HCT116 (cell line): ENCODE data around the gene DNAJC5. TPM values are rescaled to one million over a fixed set of nuclear protein-coding genes. Genes with fewer than 3 reads are reported as not detected.
"Not testable (repeated sequence)": the region's sequence is repeated elsewhere in the genome, so short reads cannot be mapped to it uniquely, and the experiment has no call there.

ENCODE experiments used
- ATAC-seq: fragments of 200-7000 bp; cut with Tn5 transposase; 2 replicates; pipeline ENCODE4 v1.9.1; 2020; ENCODE audit warnings: mild to moderate bottlenecking, moderate library complexity
- BruUV-seq: library from RNA; stranded (reverse); fragments of 400-500 nt; replicated peaks from 2 replicates; lab custom pipeline; 2021; lab: Mats Ljungman, UMichigan
- CTCF ChIA-PET: fragments of 300-600 bp; sonication (Branson Sonifier 250); formaldehyde crosslinking; loops from one replicate; lab custom pipeline; 2021; ENCODE audit warnings: antibody characterized with exemption; lab: Charles Lee
- POLR2A ChIA-PET: fragments of 300-600, 350-600 bp; sonication (Branson Sonifier 250); formaldehyde crosslinking; loops from one replicate; lab custom pipeline; 2021; ENCODE audit warnings: antibody characterized with exemption; lab: Charles Lee
- RAD21 ChIA-PET, 2 experiments: fragments of 300-600 bp; sonication (Branson Sonifier 250); formaldehyde crosslinking; loops; one replicate each; lab custom pipeline; 2023; ENCODE audit warnings: low total read pairs in 2 of 2; ENCODE audit not compliant: uncharacterized antibody in 2 of 2, unreplicated experiment in 2 of 2, low non-redundant PET in 1 of 2; lab: Charles Lee
- DNase-seq: peaks from one replicate; pipeline ENCODE4 v3.0.0-alpha.2; 2010; ENCODE audit warnings: low read depth, low spot score
- H2AFZ ChIP-seq: fragments of 200-600 bp; shearing (Covaris generic), sonication (generic); 2 replicates; pipeline ENCODE4 v1.6.1; 2017; ENCODE audit warnings: low read depth, mixed run types, mixed read lengths, antibody characterized with exemption, low read length; ENCODE audit not compliant: poor library complexity, severe bottlenecking
- H3K27ac ChIP-seq: 2 replicates; pipeline ENCODE4 v1.5.1; 2012; ENCODE audit warnings: low read depth, low read length
- H3K27me3 ChIP-seq: fragments of 200-600 bp; sonication (generic); 2 replicates; pipeline ENCODE4 v1.6.1; 2016; ENCODE audit warnings: mixed run types, low read length, mixed read lengths; ENCODE audit not compliant: insufficient read depth
- H3K36me3 ChIP-seq, 2 experiments: fragments of 200-500 bp in 1 of 2; fragments of 200-600 bp in 1 of 2; sonication (Bioruptor generic) in 1 of 2; sonication (generic) in 1 of 2; 2 replicates each; pipeline versions ENCODE4 v1.5.1 to v1.6.1; 2014 to 2016; ENCODE audit warnings: low read length in 2 of 2, inconsistent platforms in 1 of 2, mixed read lengths in 1 of 2, mixed run types in 1 of 2; ENCODE audit not compliant: insufficient read depth in 2 of 2, control insufficient read depth in 1 of 2
- H3K4me1 ChIP-seq, 2 experiments: fragments of 200-600 bp in 1 of 2; sonication (generic) in 1 of 2; 2 replicates each; pipeline versions ENCODE4 v1.5.1 to v1.6.1; 2012 to 2017; ENCODE audit warnings: low read length in 2 of 2, inconsistent platforms in 1 of 2, mild to moderate bottlenecking in 1 of 2, mixed read lengths in 1 of 2, mixed run types in 1 of 2, moderate library complexity in 1 of 2; ENCODE audit not compliant: insufficient read depth in 2 of 2, control insufficient read depth in 1 of 2
- H3K4me2 ChIP-seq: fragments of 200-600 bp; sonication (generic); 2 replicates; pipeline ENCODE4 v1.6.1; 2017; ENCODE audit warnings: mixed run types, low read length, mixed read lengths
- H3K4me3 ChIP-seq, 2 experiments: fragments of 200-600 bp in 1 of 2; sonication (generic) in 1 of 2; replicated peaks in 1 of 2; 2 replicates each; pipeline ENCODE4 v1.5.1; 2011 to 2016; ENCODE audit warnings: low read length in 2 of 2, control low read depth in 1 of 2, low read depth in 1 of 2, mild to moderate bottlenecking in 1 of 2, mixed read lengths in 1 of 2, mixed run types in 1 of 2
- H3K79me2 ChIP-seq: fragments of 200-600 bp; sonication (generic); 2 replicates; pipeline ENCODE4 v1.6.1; 2017; ENCODE audit warnings: mild to moderate bottlenecking, mixed run types, low read length, moderate library complexity, mixed read lengths; ENCODE audit not compliant: insufficient read depth
- H3K9ac ChIP-seq: fragments of 200-600 bp; sonication (generic); 2 replicates; pipeline ENCODE4 v1.6.1; 2016; ENCODE audit warnings: low read length, mixed read lengths
- H3K9me2 ChIP-seq: fragments of 200-600 bp; sonication (generic), shearing (Covaris generic); 2 replicates; pipeline ENCODE4 v1.6.1; 2017; ENCODE audit warnings: mixed run types, mild to moderate bottlenecking, moderate library complexity; ENCODE audit not compliant: insufficient read depth
- H3K9me3 ChIP-seq, 2 experiments: fragments of 200-500 bp in 1 of 2; fragments of 200-600 bp in 1 of 2; sonication (Bioruptor generic) in 1 of 2; sonication (generic) in 1 of 2; 2 replicates each; pipeline ENCODE4 v1.6.1; 2014 to 2017; ENCODE audit warnings: low read length in 2 of 2, mixed read lengths in 2 of 2, inconsistent platforms in 1 of 2, low read depth in 1 of 2, mild to moderate bottlenecking in 1 of 2, mixed run types in 1 of 2, moderate library complexity in 1 of 2; ENCODE audit not compliant: control insufficient read depth in 1 of 2, insufficient read depth in 1 of 2
- H4K20me1 ChIP-seq: fragments of 200-600 bp; sonication (generic), shearing (Covaris generic); 2 replicates; pipeline ENCODE4 v1.6.1; 2017; ENCODE audit warnings: mixed run types, mild to moderate bottlenecking, moderate library complexity; ENCODE audit not compliant: insufficient read depth
- EZH2 ChIP-seq: fragments of 200-600 bp; sonication (generic); IDR thresholded peaks from 2 replicates; pipeline ENCODE4 v1.6.1; 2017; ENCODE audit warnings: antibody characterized with exemption, mixed run types
- EZH2phosphoT487 ChIP-seq: fragments of 200-600 bp; IDR thresholded peaks from 2 replicates; pipeline ENCODE4 v1.6.1; 2018; ENCODE audit warnings: antibody characterized with exemption, borderline replicate concordance
- FOSL1 ChIP-seq: IDR thresholded peaks from 2 replicates; pipeline ENCODE4 v1.6.1; 2012; ENCODE audit warnings: low read depth
- JUND ChIP-seq: IDR thresholded peaks from 2 replicates; pipeline ENCODE4 v1.6.1; 2012
- SP1 ChIP-seq: IDR thresholded peaks from 2 replicates; pipeline ENCODE4 v1.6.1; 2012; ENCODE audit warnings: low read depth
- YY1 ChIP-seq: IDR thresholded peaks from 2 replicates; pipeline ENCODE4 v1.6.1; 2011; ENCODE audit warnings: low read length, low read depth, moderate library complexity, mild to moderate bottlenecking; ENCODE audit not compliant: insufficient replicate concordance; ENCODE audit errors: extremely low read depth
- intact Hi-C: fragments of 100-400 bp; cut with micrococcal nuclease; formaldehyde crosslinking; loops from 2 replicates; pipeline ENCODE4 v1.10.0; 2022
- total RNA-seq: library from RNA; stranded (reverse); gene quantifications from one replicate; pipeline ENCODE4 v1.2.1, GENCODE V29; 2021; ENCODE audit not compliant: unreplicated experiment
- TF ChIP-seq, protein P1 (sequence below): IDR thresholded peaks from 2 replicates; pipeline ENCODE4 v1.6.1; 2012; ENCODE audit warnings: low read depth

The DNAJC5 gene
- total RNA-seq, 1 experiment from 2014 or later = 38.3 TPM

DNA sequence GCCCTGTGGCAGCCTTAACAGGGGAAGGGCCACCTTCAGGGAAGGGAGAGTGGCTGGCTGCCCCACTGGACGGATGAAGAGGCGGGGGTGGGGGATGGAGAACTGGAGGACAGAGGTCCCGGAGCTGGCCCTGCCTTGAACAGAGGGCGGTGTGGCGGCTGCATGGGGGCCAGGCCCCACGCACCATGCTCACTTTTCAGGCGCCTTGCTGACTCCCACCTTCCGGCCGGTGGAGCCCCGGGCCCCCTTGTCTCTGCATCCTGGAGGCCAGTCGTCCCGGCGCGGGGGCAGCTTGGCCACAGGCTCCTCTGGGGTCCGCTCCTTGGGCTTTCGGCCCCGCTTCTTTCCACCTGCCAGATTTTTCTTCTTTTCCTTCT lies 64.8 kb downstream of the DNAJC5 start:
- intact Hi-C loops = loop anchor here (5.0 kb wide), 1 partner anchor 262 kb away; the partner anchor contains the start of gene TNFRSF6B
- Histone ChIP-seq H3K4me2 (no peak overlapping the region), H2AFZ (no peak overlapping the region), H3K9me3 (no peaks in the 10 kb centered on the region), H3K79me2 (peaks cover 15% of the 10 kb centered on the region), H3K36me3 (no peaks in the 10 kb centered on the region; a peak in 2 of 4 replicates), H3K4me3 (no peak overlapping the region), H4K20me1 (no peaks in the 10 kb centered on the region), H3K4me1 (peaks cover 12 to 35% of the 10 kb centered on the region in 2 experiments; a peak in 3 of 4 replicates), H3K27ac (no peak overlapping the region), H3K27me3 (no peaks in the 10 kb centered on the region), H3K9ac (no peak overlapping the region), H3K9me2 (no peaks in the 10 kb centered on the region)
- no peak for ATAC-seq
- no TSS peak for BruUV-seq
- ChIA-PET POLR2A (no interaction called here), CTCF (no interaction called here), RAD21 (no interaction called here)
- TF ChIP-seq FOSL1 (no peak), JUND (no peak), YY1 (no peak), EZH2 (no peak), EZH2phosphoT487 (no peak), SP1 (no peak)
- TF ChIP-seq, protein P1, sequence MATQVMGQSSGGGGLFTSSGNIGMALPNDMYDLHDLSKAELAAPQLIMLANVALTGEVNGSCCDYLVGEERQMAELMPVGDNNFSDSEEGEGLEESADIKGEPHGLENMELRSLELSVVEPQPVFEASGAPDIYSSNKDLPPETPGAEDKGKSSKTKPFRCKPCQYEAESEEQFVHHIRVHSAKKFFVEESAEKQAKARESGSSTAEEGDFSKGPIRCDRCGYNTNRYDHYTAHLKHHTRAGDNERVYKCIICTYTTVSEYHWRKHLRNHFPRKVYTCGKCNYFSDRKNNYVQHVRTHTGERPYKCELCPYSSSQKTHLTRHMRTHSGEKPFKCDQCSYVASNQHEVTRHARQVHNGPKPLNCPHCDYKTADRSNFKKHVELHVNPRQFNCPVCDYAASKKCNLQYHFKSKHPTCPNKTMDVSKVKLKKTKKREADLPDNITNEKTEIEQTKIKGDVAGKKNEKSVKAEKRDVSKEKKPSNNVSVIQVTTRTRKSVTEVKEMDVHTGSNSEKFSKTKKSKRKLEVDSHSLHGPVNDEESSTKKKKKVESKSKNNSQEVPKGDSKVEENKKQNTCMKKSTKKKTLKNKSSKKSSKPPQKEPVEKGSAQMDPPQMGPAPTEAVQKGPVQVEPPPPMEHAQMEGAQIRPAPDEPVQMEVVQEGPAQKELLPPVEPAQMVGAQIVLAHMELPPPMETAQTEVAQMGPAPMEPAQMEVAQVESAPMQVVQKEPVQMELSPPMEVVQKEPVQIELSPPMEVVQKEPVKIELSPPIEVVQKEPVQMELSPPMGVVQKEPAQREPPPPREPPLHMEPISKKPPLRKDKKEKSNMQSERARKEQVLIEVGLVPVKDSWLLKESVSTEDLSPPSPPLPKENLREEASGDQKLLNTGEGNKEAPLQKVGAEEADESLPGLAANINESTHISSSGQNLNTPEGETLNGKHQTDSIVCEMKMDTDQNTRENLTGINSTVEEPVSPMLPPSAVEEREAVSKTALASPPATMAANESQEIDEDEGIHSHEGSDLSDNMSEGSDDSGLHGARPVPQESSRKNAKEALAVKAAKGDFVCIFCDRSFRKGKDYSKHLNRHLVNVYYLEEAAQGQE = no peak
- no peak for DNase-seq

- RAD21 ChIA-PET, intact Hi-C loops, H4K20me1 ChIP-seq, H3K27ac ChIP-seq, H2AFZ ChIP-seq, BruUV-seq, H3K4me3 ChIP-seq, POLR2A ChIA-PET, H3K79me2 ChIP-seq, H3K27me3 ChIP-seq, H3K4me2 ChIP-seq, DNase-seq, ATAC-seq, H3K9ac ChIP-seq, H3K9me2 ChIP-seq, H3K9me3 ChIP-seq, CTCF ChIA-PET, H3K36me3 ChIP-seq: not testable (repeated sequence)
- peaks cover 11 to 27% of the 10 kb centered on the region in 2 experiments; a peak in 3 of 4 replicates for H3K4me1 ChIP-seq
Observed at GRCh38 chr20:63960654-63961621, 66.0 kb downstream of the DNAJC5 start.
